CD4-positive, CD25-positive, alpha-beta regulatory T cell (primary cell): ENCODE data around the gene JCAD. TPM values are rescaled to one million over a fixed set of nuclear protein-coding genes. Genes with fewer than 3 reads are reported as not detected.

Experiments
- ATAC-seq, 2 donors: fragments of 150-1000 bp; cut with Tn5 transposase; one replicate each; pipeline ENCODE4 v1.10.0; 2021; ENCODE audit warnings: low read depth in 2 of 2, moderate number of reproducible peaks in 2 of 2, moderate library complexity in 1 of 2
- DNase-seq, 3 donors: peaks; one replicate each; pipeline versions ENCODE4 v3.0.0 to v3.0.0-alpha.2; 2012 to 2022; ENCODE audit warnings: mixed read lengths in 1 of 3
- H3K27ac ChIP-seq: one replicate; pipeline ENCODE4 v1.7.0; 2013; ENCODE audit warnings: mild to moderate bottlenecking, low read length; ENCODE audit not compliant: insufficient read depth, poor library complexity, severe bottlenecking
- H3K27me3 ChIP-seq: one replicate; pipeline ENCODE4 v1.7.0; 2013; ENCODE audit warnings: low read length; ENCODE audit not compliant: control insufficient read depth, insufficient read depth
- H3K36me3 ChIP-seq: one replicate; pipeline ENCODE4 v1.7.0; 2013; ENCODE audit warnings: mild to moderate bottlenecking, low read length, moderate library complexity; ENCODE audit not compliant: control insufficient read depth, insufficient read depth
- H3K4me1 ChIP-seq: 2 replicates; pipeline ENCODE4 v1.7.0; 2013; ENCODE audit warnings: mild to moderate bottlenecking, low read length; ENCODE audit not compliant: insufficient read depth, control insufficient read depth, poor library complexity, severe bottlenecking
- H3K4me3 ChIP-seq: one replicate; pipeline ENCODE4 v1.7.0; 2013; ENCODE audit warnings: low read depth, mild to moderate bottlenecking, low read length, moderate library complexity
- H3K9me3 ChIP-seq, 2 experiments: 1 replicate in 1 of 2; 2 replicates in 1 of 2; pipeline ENCODE4 v1.7.0; 2013; ENCODE audit warnings: low read length in 2 of 2, mild to moderate bottlenecking in 1 of 2, moderate library complexity in 1 of 2; ENCODE audit not compliant: control insufficient read depth in 2 of 2
- H3K27ac Mint-ChIP-seq, 3 donors: one replicate each; pipeline ENCODE4 v1.8.0; 2020 to 2022; ENCODE audit warnings: mild to moderate bottlenecking in 3 of 3, mixed read lengths in 3 of 3, moderate library complexity in 2 of 3
- H3K27me3 Mint-ChIP-seq: one replicate; pipeline ENCODE4 v1.8.0; 2022; ENCODE audit warnings: mild to moderate bottlenecking, mixed read lengths
- H3K36me3 Mint-ChIP-seq: one replicate; pipeline ENCODE4 v1.8.0; 2020; ENCODE audit warnings: mixed read lengths
- H3K4me1 Mint-ChIP-seq, 4 donors: one replicate each; pipeline ENCODE4 v1.8.0; 2020 to 2022; ENCODE audit warnings: mixed read lengths in 4 of 4, mild to moderate bottlenecking in 1 of 4
- H3K4me3 Mint-ChIP-seq, 4 donors: one replicate each; pipeline ENCODE4 v1.8.0; 2020 to 2022; ENCODE audit warnings: mild to moderate bottlenecking in 4 of 4, mixed read lengths in 4 of 4, moderate library complexity in 3 of 4
- H3K9me3 Mint-ChIP-seq, 7 donors: one replicate each; pipeline ENCODE4 v1.8.0; 2020 to 2022; ENCODE audit warnings: mixed read lengths in 7 of 7, mild to moderate bottlenecking in 3 of 7, moderate library complexity in 2 of 7
- polyA plus RNA-seq, 4 donors: library from polyadenylated mRNA; unstranded; fragments of 300-500 nt; fragmentation: Illumina TruSeq; gene quantifications; one replicate each; pipeline ENCODE4 v1.2.3, GENCODE V29; 2021
- total RNA-seq: library from RNA; stranded (reverse); gene quantifications from one replicate; pipeline ENCODE4 v1.2.3, GENCODE V29; 2022

Gene JCAD
- total and polyA plus RNA-seq, 5 donors from 2014 or later, result 0.05 TPM; not detected in 4

DNA sequence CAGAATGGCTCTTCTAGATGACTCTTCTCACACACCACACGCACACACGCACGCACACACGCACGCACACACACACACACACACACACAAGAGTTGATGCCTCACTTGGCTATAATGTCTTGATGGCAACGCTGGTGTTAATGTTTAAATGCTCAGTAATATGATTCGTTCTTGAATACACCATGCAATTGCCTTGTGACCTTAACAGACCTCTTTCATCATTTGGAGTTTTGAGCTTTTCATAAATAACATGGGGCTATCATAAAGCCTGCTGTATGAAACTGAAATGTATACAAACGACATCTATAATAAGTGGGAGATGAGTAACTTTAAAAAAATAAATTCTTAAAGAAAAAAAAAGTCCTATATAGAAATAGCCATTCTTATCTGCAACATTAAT is 8.2 kb downstream of the JCAD start:
- Histone ChIP-seq H3K36me3 (no peaks in the 10 kb centered on the region), H3K4me1 (peaks cover 14% of the 10 kb centered on the region), H3K27me3 (peaks cover 21% of the 10 kb centered on the region), H3K27ac (no peak overlapping the region), H3K4me3 (no peak overlapping the region), H3K9me3 (no peaks in the 10 kb centered on the region)
- Mint-ChIP-seq H3K9me3 (peaks cover 0 to 4% (median 0%) of the 10 kb centered on the region in 7 donors), H3K27me3 (peaks cover 53% of the 10 kb centered on the region), H3K27ac (no peak overlapping the region), H3K36me3 (no peaks in the 10 kb centered on the region), H3K4me3 (no peak overlapping the region), H3K4me1 (peaks cover 0 to 20% (median 14%) of the 10 kb centered on the region in 4 donors)
- no peak for DNase-seq
- no peak for ATAC-seq

DNA sequence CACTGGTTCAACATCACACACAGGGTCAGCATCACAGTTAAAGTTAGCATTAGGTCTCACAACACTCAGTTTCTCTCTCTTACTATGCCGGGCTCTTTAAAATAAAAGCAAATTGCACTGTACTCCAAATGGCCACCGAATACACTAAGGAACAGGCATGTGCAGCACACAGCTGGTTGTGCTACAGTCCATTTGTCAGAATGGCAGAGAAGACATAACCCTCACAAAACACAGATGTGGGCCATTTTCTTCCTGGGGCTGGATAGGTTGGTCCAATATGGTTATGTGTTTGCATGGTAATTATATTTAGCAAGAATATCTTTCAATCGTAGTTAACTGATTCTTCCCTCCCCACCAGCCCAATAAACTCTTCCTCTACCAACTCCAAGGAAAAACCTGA is 9.0 kb downstream of the JCAD start:
- peaks cover 14% of the 10 kb centered on the region for H3K4me1 ChIP-seq
- ATAC-seq, result no peak
- no peak for DNase-seq
- H3K36me3 Mint-ChIP-seq, result no peaks in the 10 kb centered on the region
- H3K9me3 Mint-ChIP-seq, result peaks cover 0 to 4% (median 0%) of the 10 kb centered on the region in 7 donors
- no peaks in the 10 kb centered on the region for H3K36me3 ChIP-seq
- no peak overlapping the region for H3K4me3 Mint-ChIP-seq
- H3K27me3 Mint-ChIP-seq, result peaks cover 58% of the 10 kb centered on the region
- no peaks in the 10 kb centered on the region for H3K9me3 ChIP-seq
- H3K4me3 ChIP-seq, result no peak overlapping the region
- peaks cover 22% of the 10 kb centered on the region for H3K27me3 ChIP-seq
- peaks cover 0 to 20% (median 14%) of the 10 kb centered on the region in 4 donors for H3K4me1 Mint-ChIP-seq
- H3K27ac Mint-ChIP-seq, result no peak overlapping the region
- H3K27ac ChIP-seq, result no peak overlapping the region

DNA sequence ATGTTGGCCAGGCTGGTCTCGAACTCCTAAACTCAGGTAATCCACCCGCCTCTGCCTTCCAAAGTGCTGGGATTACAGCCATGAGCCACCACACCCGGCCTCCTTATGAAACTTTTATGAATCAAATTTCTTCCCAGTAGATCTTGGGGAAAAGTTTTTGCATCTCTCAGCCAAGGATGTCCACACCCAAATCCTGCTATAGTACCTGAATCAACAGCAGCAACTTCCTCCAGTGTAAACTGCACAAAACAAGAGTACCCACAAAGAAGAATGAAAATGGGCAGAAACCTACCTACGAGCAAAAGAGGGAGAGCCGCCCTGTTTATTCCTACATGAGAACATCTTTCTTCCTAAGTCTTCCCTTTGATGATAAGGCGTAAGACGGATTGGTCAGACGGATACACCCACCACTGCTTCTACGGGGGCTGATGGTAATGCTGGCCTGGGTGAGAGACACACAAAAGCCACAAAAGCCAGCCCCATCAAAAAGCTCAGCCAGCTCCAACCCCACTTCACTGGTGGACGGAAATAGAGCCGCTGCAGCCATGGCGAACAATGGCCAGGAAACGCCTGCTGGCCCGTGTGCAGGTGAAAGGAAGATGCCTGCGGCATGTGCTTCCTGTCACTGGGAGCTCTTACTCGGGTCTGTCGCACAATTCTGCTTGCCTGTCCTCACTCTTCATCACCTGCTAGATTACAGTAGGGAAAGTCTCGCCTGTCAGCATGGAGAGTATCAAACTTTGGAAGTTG is 10.4 kb downstream of the JCAD start:
- peak overlapping the region in 2 of 4 donors; percentile 5 to 35 for H3K4me3 Mint-ChIP-seq
- peaks cover 0 to 4% (median 0%) of the 10 kb centered on the region in 7 donors for H3K9me3 Mint-ChIP-seq
- Histone ChIP-seq H3K4me3 (no peak overlapping the region), H3K36me3 (no peaks in the 10 kb centered on the region), H3K4me1 (peaks cover 14% of the 10 kb centered on the region), H3K27me3 (peaks cover 22% of the 10 kb centered on the region), H3K9me3 (no peaks in the 10 kb centered on the region), H3K27ac (no peak overlapping the region)
- peaks cover 0 to 20% (median 14%) of the 10 kb centered on the region in 4 donors for H3K4me1 Mint-ChIP-seq
- peaks cover 61% of the 10 kb centered on the region for H3K27me3 Mint-ChIP-seq
- H3K36me3 Mint-ChIP-seq, result no peaks in the 10 kb centered on the region
- no peak for DNase-seq
- H3K27ac Mint-ChIP-seq, result no peak overlapping the region
- ATAC-seq, result no peak

DNA sequence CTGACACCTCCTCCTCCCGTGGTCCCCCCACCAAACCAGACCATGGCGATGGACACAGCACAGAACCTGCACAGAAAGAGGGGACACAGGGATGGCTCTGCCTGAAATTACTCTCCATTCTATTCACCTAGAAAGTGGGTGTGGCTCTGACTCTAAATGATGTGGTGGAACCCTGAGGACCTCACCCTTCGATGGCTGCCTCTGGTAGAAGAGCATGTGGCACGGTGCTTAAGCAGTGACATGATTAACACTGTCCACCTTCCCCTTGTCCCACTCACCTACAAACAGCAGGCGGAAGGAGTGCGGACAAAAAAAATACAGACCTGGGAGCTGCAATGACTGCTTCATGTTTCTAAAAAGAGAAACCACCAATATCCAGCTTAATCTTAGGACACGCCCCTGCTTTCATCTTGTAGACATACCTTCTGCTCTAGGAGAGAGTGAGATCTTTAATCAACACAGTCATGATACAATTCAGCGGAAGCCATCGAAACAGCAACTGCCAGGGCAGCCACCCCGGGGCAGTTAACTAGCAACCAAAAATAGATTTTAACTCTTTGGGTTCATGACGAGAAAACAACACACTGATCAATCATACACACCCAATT is 11.4 kb downstream of the JCAD start:
- peak overlapping the region in 3 of 4 donors; percentile 14 to 79 (median 75) for H3K4me3 Mint-ChIP-seq
- DNase-seq, result peak in 2 of 3 donors; percentile 29 to 68
- peaks cover 0 to 4% (median 0%) of the 10 kb centered on the region in 7 donors for H3K9me3 Mint-ChIP-seq
- Histone ChIP-seq H3K36me3 (no peaks in the 10 kb centered on the region), H3K27me3 (peaks cover 22% of the 10 kb centered on the region), H3K4me3 (no peak overlapping the region), H3K27ac (no peak overlapping the region), H3K9me3 (no peaks in the 10 kb centered on the region), H3K4me1 (peaks cover 14% of the 10 kb centered on the region)
- H3K4me1 Mint-ChIP-seq, result peaks cover 0 to 20% (median 14%) of the 10 kb centered on the region in 4 donors
- no peak overlapping the region for H3K27ac Mint-ChIP-seq
- H3K27me3 Mint-ChIP-seq, result peaks cover 65% of the 10 kb centered on the region
- H3K36me3 Mint-ChIP-seq, result no peaks in the 10 kb centered on the region
- peak; percentile 69 to 71 for ATAC-seq

DNA sequence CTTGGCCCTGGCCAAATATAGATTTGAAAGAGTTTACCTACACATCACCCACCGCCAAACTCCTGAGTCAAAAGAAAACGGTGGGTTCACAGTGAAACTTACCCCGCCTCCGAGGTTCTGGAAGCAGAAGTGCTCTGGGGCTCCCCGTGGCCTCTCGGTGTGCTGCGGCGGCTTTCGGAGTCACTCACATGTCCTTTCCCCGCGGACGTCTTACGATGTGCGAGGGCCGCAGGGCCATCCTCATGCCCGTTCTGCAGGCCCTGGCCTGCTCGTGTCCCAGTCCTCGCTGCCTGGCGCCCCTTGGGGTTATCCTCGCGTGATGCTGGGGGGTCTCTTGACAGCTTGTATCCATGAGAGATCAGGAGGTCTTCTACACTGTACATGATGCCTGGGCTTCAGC is 12.0 kb downstream of the JCAD start:
- Histone ChIP-seq H3K27me3 (peaks cover 21% of the 10 kb centered on the region), H3K9me3 (no peaks in the 10 kb centered on the region), H3K4me3 (no peak overlapping the region), H3K4me1 (peaks cover 14% of the 10 kb centered on the region), H3K36me3 (no peaks in the 10 kb centered on the region), H3K27ac (no peak overlapping the region)
- Mint-ChIP-seq H3K9me3 (peaks cover 0 to 4% (median 0%) of the 10 kb centered on the region in 7 donors), H3K4me3 (no peak overlapping the region), H3K4me1 (peaks cover 0 to 20% (median 14%) of the 10 kb centered on the region in 4 donors), H3K36me3 (no peaks in the 10 kb centered on the region), H3K27me3 (peaks cover 71% of the 10 kb centered on the region), H3K27ac (no peak overlapping the region)
- DNase-seq (no peak), ATAC-seq (no peak)

DNA sequence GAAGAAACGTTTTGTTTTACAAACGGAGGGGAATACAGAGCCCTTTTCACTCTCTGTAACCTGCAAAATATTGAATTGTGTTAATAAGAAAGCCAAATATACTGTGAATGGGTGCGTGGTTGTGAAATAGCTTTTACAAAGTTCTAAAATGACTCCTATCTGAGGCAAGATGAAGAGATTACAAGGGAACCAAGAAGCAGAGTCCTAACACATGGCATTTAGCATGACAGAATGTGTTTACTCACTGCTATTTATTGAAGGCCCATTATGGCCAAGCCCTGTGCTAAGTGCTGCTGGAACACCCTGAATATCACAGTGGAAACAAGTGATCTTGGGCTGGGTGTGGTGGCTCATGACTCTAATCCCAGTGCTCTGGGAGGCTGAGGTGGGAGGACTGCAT is 12.9 kb downstream of the JCAD start:
- Histone ChIP-seq H3K4me3 (no peak overlapping the region), H3K27me3 (peaks cover 20% of the 10 kb centered on the region), H3K4me1 (peaks cover 14% of the 10 kb centered on the region), H3K36me3 (no peaks in the 10 kb centered on the region), H3K27ac (no peak overlapping the region), H3K9me3 (no peaks in the 10 kb centered on the region)
- Mint-ChIP-seq H3K36me3 (no peaks in the 10 kb centered on the region), H3K4me3 (no peak overlapping the region), H3K27ac (no peak overlapping the region), H3K27me3 (peaks cover 65% of the 10 kb centered on the region), H3K9me3 (peaks cover 0 to 4% (median 0%) of the 10 kb centered on the region in 7 donors), H3K4me1 (peaks cover 0 to 20% (median 15%) of the 10 kb centered on the region in 4 donors)
- DNase-seq (no peak), ATAC-seq (no peak)

DNA sequence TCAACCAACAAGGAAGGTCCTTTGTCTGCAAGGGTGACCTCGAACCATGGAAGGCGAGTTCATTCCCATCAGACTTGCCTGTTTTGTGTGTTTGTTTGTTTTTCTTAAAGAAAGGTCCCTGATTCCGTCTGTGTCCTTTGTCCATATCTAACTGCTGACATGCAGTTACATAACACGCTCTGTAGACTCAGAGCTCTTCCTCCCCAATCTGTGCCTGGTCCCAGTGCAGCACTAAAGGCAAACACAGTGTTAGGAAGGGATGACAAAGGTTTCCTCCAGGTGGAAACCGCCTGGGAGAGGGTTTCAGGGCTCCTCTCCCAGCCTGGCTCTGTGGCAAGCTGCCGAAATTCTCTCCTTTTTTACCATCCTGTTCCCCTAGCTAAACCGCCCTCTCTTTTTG is 13.4 kb downstream of the JCAD start:
- no peak for DNase-seq
- H3K27ac ChIP-seq, result no peak overlapping the region
- peaks cover 14% of the 10 kb centered on the region for H3K4me1 ChIP-seq
- Mint-ChIP-seq H3K27me3 (peaks cover 64% of the 10 kb centered on the region), H3K4me1 (peaks cover 0 to 20% (median 16%) of the 10 kb centered on the region in 4 donors), H3K36me3 (no peaks in the 10 kb centered on the region), H3K4me3 (no peak overlapping the region), H3K27ac (no peak overlapping the region), H3K9me3 (no peaks in the 10 kb centered on the region)
- H3K4me3 ChIP-seq, result no peak overlapping the region
- H3K27me3 ChIP-seq, result peaks cover 20% of the 10 kb centered on the region
- H3K36me3 ChIP-seq, result no peaks in the 10 kb centered on the region
- no peak for ATAC-seq
- no peaks in the 10 kb centered on the region for H3K9me3 ChIP-seq
